Keratinocyte (primary cell): Measurements from ENCODE around the gene STAC3. TPM values are rescaled to one million over a fixed set of nuclear protein-coding genes. Genes with fewer than 3 reads are reported as not detected.

Source experiments
- DNase-seq: peaks from one replicate; pipeline ENCODE4 v3.0.0-alpha.2; 2011; ENCODE audit warnings: low read depth, missing footprints, low spot score
- FAIRE-seq: peaks from 2 replicates; lab custom pipeline; 2011; peaks lifted over from hg19 to GRCh38; lab: Jason Lieb, UNC
- H2AFZ ChIP-seq: 2 replicates; pipeline ENCODE4 v1.6.0; 2012; ENCODE audit warnings: low read length, control low read depth, inconsistent platforms; ENCODE audit not compliant: control insufficient read depth
- H3K27ac ChIP-seq: 2 replicates; pipeline ENCODE4 v1.5.1; 2011; ENCODE audit warnings: low read length; ENCODE audit not compliant: control insufficient read depth, insufficient read depth
- H3K27me3 ChIP-seq: 3 replicates; pipeline ENCODE4 v1.6.0; 2011; ENCODE audit warnings: low read length; ENCODE audit not compliant: control insufficient read depth, insufficient read depth; ENCODE audit errors: extremely low read depth
- H3K36me3 ChIP-seq, 2 experiments: 2 replicates in 1 of 2; 3 replicates in 1 of 2; pipeline ENCODE4 v1.5.1; 2011; ENCODE audit warnings: low read length in 2 of 2, mild to moderate bottlenecking in 1 of 2; ENCODE audit not compliant: control insufficient read depth in 2 of 2, insufficient read depth in 2 of 2; ENCODE audit errors: extremely low read depth in 1 of 2
- H3K4me1 ChIP-seq: 3 replicates; pipeline ENCODE4 v1.5.1; 2011; ENCODE audit warnings: low read length; ENCODE audit not compliant: control insufficient read depth, insufficient read depth; ENCODE audit errors: extremely low read depth
- H3K4me2 ChIP-seq: 3 replicates; pipeline ENCODE4 v1.6.0; 2011; ENCODE audit warnings: low read depth, low read length; ENCODE audit not compliant: control insufficient read depth, insufficient read depth; ENCODE audit errors: extremely low read depth
- H3K4me3 ChIP-seq, 3 experiments: fragments of 200-600 bp in 1 of 3; sonication (generic) in 1 of 3; 2 replicates in 2 of 3; 3 replicates in 1 of 3; pipeline ENCODE4 v1.5.1; 2011 to 2016; ENCODE audit warnings: low read length in 3 of 3, mild to moderate bottlenecking in 3 of 3, control low read depth in 2 of 3, inconsistent platforms in 1 of 3, low read depth in 1 of 3, mixed read lengths in 1 of 3, mixed run types in 1 of 3, moderate library complexity in 1 of 3; ENCODE audit not compliant: control insufficient read depth in 2 of 3, insufficient read depth in 2 of 3; ENCODE audit errors: extremely low read depth in 1 of 3
- H3K79me2 ChIP-seq: 2 replicates; pipeline ENCODE4 v1.6.0; 2012; ENCODE audit warnings: low read length; ENCODE audit not compliant: control insufficient read depth, insufficient read depth
- H3K9ac ChIP-seq: 3 replicates; pipeline ENCODE4 v1.6.0; 2011; ENCODE audit warnings: low read length; ENCODE audit not compliant: control insufficient read depth, insufficient read depth; ENCODE audit errors: extremely low read depth
- H3K9me1 ChIP-seq: 3 replicates; pipeline ENCODE4 v1.6.0; 2011; ENCODE audit warnings: low read length; ENCODE audit not compliant: control insufficient read depth, insufficient read depth; ENCODE audit errors: extremely low read depth
- H3K9me3 ChIP-seq: 2 replicates; pipeline ENCODE4 v1.5.1; 2012; ENCODE audit warnings: low read depth, low read length; ENCODE audit not compliant: control insufficient read depth
- H4K20me1 ChIP-seq: 3 replicates; pipeline ENCODE4 v1.6.0; 2011; ENCODE audit warnings: low read length; ENCODE audit not compliant: control insufficient read depth, insufficient read depth; ENCODE audit errors: extremely low read depth
- EZH2 ChIP-seq: IDR thresholded peaks from one replicate; pipeline ENCODE4 v1.6.1; 2012; ENCODE audit warnings: inconsistent platforms, mild to moderate bottlenecking, low read length, moderate library complexity
- dilution Hi-C: fragments of 300-500 bp; cut with MboI; formaldehyde crosslinking; loops from one replicate; pipeline ENCODE4 v1.7.0; 2020; ENCODE audit warnings: low sequenced_read_pairs; ENCODE audit not compliant: extremely low pct_ligation_motif_present
- polyA plus RNA-seq, 5 experiments: library from polyadenylated mRNA; depleted of rRNA in 3 of 5; stranded (reverse) in 3 of 5; stranded (forward) in 1 of 5; unstranded in 1 of 5; fragments of >200 nt; gene quantifications; 1 replicate in 1 of 5; 2 replicates in 3 of 5; 3 replicates in 1 of 5; pipeline versions ENCODE4 v1.2.1 to v1.2.3, GENCODE V29; 2011 to 2012; ENCODE audit warnings: missing spikeins in 2 of 5, low read depth in 1 of 5, low replicate concordance in 1 of 5
- TF ChIP-seq, protein P1 (sequence below), 3 experiments: IDR thresholded peaks in 1 of 3; conservative IDR thresholded peaks in 1 of 3; optimal IDR thresholded peaks in 1 of 3; 2 replicates in 2 of 3; 3 replicates in 1 of 3; pipeline versions ENCODE3 to v1.5.1; 2011; ENCODE audit warnings: low read length in 3 of 3, mild to moderate bottlenecking in 3 of 3, moderate library complexity in 2 of 3, control low read depth in 1 of 3, inconsistent platforms in 1 of 3; ENCODE audit not compliant: insufficient read depth in 2 of 3; ENCODE audit errors: extremely low read depth in 1 of 3

STAC3 gene
- polyA plus RNA-seq, 1 donor (not counting 4 experiments of a cell fraction or from before 2014, with no cell fraction given), result 0.94 TPM

DNA sequence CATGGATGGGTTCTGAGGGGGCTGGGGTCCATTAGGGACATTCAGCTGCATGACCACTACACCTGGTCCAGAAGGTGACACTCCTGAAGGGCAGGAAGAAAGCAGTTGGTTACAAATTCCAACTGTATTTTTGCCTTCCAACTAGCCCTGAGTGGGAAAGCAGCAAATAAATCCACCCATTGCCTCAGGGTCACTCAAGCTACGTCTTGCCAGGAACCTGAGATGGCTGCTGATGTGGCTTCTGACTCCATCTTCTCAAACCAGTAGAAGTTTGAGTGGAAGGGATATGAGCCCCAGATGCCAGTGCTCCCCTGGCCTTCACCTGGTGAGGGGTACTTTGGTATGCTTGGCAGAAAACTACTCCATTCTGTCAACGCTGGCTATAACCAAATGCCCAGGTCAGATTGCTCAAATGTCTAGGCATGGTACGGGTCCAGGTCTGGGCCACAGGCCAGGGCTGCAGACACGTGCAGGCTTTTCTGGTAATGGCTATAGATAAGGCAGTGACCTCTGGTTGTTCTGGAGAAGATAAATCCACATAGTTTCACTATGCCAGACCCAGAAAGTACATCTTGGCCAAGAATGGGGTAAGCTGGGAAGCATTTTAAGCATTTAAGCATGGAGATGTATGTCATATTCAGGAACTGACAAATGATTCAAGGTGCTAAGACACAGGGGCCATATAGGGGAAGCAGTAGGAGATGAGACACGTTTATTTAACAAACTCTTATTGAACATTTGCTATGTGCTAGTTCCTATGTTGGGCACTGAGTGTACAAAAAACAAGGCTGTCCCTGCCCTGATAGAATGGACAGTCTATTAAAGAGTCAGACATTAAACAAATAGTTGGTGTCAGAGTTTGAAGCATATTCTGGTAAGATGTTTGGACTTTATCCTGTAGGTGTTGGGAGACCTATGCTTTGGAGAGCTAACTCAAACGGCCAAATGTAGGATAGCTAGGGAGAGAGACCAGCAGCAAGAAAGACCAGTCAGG lies 8.3 kb upstream of the STAC3 start:
- Histone ChIP-seq H3K79me2 (no peaks in the 10 kb centered on the region), H3K4me1 (no peaks in the 10 kb centered on the region), H3K9me3 (no peaks in the 10 kb centered on the region), H3K9ac (no peak overlapping the region), H3K27ac (no peak overlapping the region), H3K4me2 (no peak overlapping the region), H3K4me3 (no peak overlapping the region), H4K20me1 (no peaks in the 10 kb centered on the region), H3K36me3 (peaks cover 22 to 27% of the 10 kb centered on the region in 2 experiments), H3K9me1 (no peaks in the 10 kb centered on the region), H3K27me3 (no peaks in the 10 kb centered on the region), H2AFZ (no peak overlapping the region)
- DNase-seq, result no peak
- dilution Hi-C loops, result no loop called here
- TF ChIP-seq, protein P1, sequence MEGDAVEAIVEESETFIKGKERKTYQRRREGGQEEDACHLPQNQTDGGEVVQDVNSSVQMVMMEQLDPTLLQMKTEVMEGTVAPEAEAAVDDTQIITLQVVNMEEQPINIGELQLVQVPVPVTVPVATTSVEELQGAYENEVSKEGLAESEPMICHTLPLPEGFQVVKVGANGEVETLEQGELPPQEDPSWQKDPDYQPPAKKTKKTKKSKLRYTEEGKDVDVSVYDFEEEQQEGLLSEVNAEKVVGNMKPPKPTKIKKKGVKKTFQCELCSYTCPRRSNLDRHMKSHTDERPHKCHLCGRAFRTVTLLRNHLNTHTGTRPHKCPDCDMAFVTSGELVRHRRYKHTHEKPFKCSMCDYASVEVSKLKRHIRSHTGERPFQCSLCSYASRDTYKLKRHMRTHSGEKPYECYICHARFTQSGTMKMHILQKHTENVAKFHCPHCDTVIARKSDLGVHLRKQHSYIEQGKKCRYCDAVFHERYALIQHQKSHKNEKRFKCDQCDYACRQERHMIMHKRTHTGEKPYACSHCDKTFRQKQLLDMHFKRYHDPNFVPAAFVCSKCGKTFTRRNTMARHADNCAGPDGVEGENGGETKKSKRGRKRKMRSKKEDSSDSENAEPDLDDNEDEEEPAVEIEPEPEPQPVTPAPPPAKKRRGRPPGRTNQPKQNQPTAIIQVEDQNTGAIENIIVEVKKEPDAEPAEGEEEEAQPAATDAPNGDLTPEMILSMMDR (optimal IDR thresholded peaks at IDR 0.05 in 1 of 3, IDR thresholded peaks at IDR 0.05 in 1 of 3, conservative IDR thresholded peaks at IDR 0.05 in 1 of 3; ENCODE audit: extremely low read depth in 1 of 3, insufficient read depth in 2 of 3, low read length in 3 of 3), result no peak
- no peak for TF ChIP-seq EZH2
- no peak for FAIRE-seq

DNA sequence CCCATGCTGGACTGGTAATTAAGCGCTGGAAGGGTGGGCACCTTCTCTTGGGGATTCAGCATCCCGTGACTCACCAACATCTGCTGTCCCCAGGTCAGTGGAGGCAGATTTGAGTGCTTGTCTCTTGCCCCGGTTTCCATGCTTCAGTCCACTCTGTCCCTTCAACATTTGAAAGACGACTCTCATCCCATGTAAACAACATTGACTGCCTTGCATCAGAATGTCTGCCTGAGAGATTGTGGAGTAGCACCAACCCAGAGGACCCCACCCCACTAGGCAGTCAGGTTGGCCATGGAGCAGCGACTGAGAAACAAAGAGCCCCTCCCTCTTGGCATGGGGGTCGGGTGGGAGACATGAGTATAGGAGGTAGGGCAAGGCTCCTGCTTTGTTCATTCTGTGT lies 4.9 kb upstream of the STAC3 start:
- DNase-seq (no peak), FAIRE-seq (no peak)
- no peaks in the 10 kb centered on the region for H3K9me3 ChIP-seq
- H3K9ac ChIP-seq, result no peak overlapping the region
- H3K4me2 ChIP-seq, result no peak overlapping the region
- H3K4me3 ChIP-seq, result no peak overlapping the region
- dilution Hi-C loops, result no loop called here
- no peaks in the 10 kb centered on the region for H3K4me1 ChIP-seq
- H3K36me3 ChIP-seq, result peaks cover 18 to 27% of the 10 kb centered on the region in 2 experiments
- no peak overlapping the region for H2AFZ ChIP-seq
- no peaks in the 10 kb centered on the region for H4K20me1 ChIP-seq
- H3K27ac ChIP-seq, result no peak overlapping the region
- no peaks in the 10 kb centered on the region for H3K9me1 ChIP-seq
- no peaks in the 10 kb centered on the region for H3K27me3 ChIP-seq
- H3K79me2 ChIP-seq, result no peaks in the 10 kb centered on the region
- TF ChIP-seq, protein P1 (optimal IDR thresholded peaks at IDR 0.05 in 1 of 3, IDR thresholded peaks at IDR 0.05 in 1 of 3, conservative IDR thresholded peaks at IDR 0.05 in 1 of 3; ENCODE audit: extremely low read depth in 1 of 3, insufficient read depth in 2 of 3, low read length in 3 of 3), result no peak
- TF ChIP-seq EZH2, result no peak
